Suprapubic skin (tissue), 4 donors: ENCODE measurements around the gene LRRC61. TPM values are rescaled to one million over a fixed set of nuclear protein-coding genes. Genes with fewer than 3 reads are reported as not detected.

Experiments
- DNase-seq, 2 donors: peaks; one replicate each; pipeline ENCODE4 v3.0.0-alpha.2; 2019; ENCODE audit warnings: low spot score in 2 of 2
- H3K27ac ChIP-seq: fragments of 200-600 bp; sonication (generic); one replicate; pipeline ENCODE4 v1.5.1; 2019
- H3K27me3 ChIP-seq: fragments of 200-600 bp; sonication (generic); one replicate; pipeline ENCODE4 v1.5.1; 2019
- H3K36me3 ChIP-seq: fragments of 200-600 bp; sonication (generic); one replicate; pipeline ENCODE4 v1.5.1; 2019
- H3K4me1 ChIP-seq: fragments of 200-600 bp; sonication (generic); one replicate; pipeline ENCODE4 v1.5.1; 2019
- H3K4me3 ChIP-seq: fragments of 200-600 bp; sonication (generic); one replicate; pipeline ENCODE4 v1.5.1; 2019; ENCODE audit warnings: mild to moderate bottlenecking
- H3K9me3 ChIP-seq: fragments of 200-600 bp; sonication (generic); one replicate; pipeline ENCODE4 v1.5.1; 2019
- EP300 ChIP-seq: sonication (generic); formaldehyde crosslinking; IDR thresholded peaks from one replicate; pipeline ENCODE4 v1.6.1; 2017; ENCODE audit warnings: antibody characterized with exemption
- POLR2A ChIP-seq, 2 donors: fragments of 450-650 bp; IDR thresholded peaks; one replicate each; pipeline ENCODE4 v1.6.1; 2017; ENCODE audit warnings: antibody characterized with exemption in 2 of 2, mild to moderate bottlenecking in 2 of 2, moderate library complexity in 2 of 2
- POLR2AphosphoS5 ChIP-seq, 3 donors: sonication (generic); formaldehyde crosslinking; IDR thresholded peaks; one replicate each; pipeline ENCODE4 v1.6.1; 2017; ENCODE audit warnings: antibody characterized with exemption in 3 of 3
- WGBS: methylation state at CpG from one replicate; pipeline ENCODE4 v1.1.5; 2018; 5-methylcytosine and 5-hydroxymethylcytosine counted together
- total RNA-seq, 4 donors: library from RNA; depleted of rRNA; stranded (reverse); fragments of >200 nt; gene quantifications; one replicate each; pipeline ENCODE4 v1.1.0, GENCODE V29; 2016
- TF ChIP-seq, protein P1 (sequence below), 2 donors: fragments of 200-600 bp in 1 of 2; fragments of 450-650 bp in 1 of 2; sonication (generic) in 1 of 2; IDR thresholded peaks; one replicate each; pipeline ENCODE4 v1.5.1; 2016 to 2019; ENCODE audit warnings: antibody characterized with exemption in 2 of 2, mild to moderate bottlenecking in 1 of 2, moderate library complexity in 1 of 2

The LRRC61 gene
- total RNA-seq, 4 donors from 2014 or later: 7.9 to 29.0 (median 22.5) TPM

DNA sequence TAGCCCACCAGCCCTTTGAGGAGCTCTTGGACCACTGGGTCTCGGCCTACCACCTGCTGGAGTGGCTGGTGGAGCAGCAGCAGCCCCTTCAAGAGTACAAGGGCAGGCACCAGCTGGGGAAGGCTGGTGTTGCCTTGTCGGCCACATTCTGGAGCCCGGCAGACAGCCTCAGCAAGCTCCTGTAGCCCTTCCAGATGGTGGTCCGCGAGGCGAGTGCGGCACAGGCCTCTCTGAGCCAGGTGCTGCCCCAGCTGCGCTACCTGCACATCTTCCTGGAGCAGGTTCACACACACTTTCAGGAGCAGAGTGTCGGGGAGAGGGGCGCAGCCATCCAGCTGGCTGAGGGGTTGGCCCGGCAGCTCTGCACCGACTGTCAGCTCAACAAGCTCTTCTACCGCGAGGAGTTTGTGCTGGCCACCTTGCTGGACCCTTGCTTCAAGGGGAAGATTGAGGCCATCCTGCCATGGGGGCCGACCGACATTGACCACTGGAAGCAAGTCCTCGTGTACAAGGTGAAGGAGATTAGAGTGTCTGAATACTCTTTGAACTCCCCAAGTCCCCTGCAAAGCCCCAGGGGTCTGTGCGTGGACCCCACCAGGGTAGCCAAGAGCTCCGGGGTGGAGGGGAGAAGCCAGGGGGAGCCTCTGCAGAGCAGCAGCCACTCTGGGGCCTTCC is 7.2 kb downstream of the LRRC61 start:
- WGBS: 96% methylated on average over 5 of the region's 19 CpGs
- Histone ChIP-seq H3K4me3 (no peak overlapping the region), H3K4me1 (no peaks in the 10 kb centered on the region), H3K9me3 (no peaks in the 10 kb centered on the region), H3K27ac (no peak overlapping the region), H3K36me3 (peaks cover 19% of the 10 kb centered on the region), H3K27me3 (no peaks in the 10 kb centered on the region)
- TF ChIP-seq POLR2AphosphoS5 (IDR thresholded peaks at IDR 0.05) (no peak), POLR2A (IDR thresholded peaks at IDR 0.05) (no peak), EP300 (no peak)
- TF ChIP-seq, protein P1, sequence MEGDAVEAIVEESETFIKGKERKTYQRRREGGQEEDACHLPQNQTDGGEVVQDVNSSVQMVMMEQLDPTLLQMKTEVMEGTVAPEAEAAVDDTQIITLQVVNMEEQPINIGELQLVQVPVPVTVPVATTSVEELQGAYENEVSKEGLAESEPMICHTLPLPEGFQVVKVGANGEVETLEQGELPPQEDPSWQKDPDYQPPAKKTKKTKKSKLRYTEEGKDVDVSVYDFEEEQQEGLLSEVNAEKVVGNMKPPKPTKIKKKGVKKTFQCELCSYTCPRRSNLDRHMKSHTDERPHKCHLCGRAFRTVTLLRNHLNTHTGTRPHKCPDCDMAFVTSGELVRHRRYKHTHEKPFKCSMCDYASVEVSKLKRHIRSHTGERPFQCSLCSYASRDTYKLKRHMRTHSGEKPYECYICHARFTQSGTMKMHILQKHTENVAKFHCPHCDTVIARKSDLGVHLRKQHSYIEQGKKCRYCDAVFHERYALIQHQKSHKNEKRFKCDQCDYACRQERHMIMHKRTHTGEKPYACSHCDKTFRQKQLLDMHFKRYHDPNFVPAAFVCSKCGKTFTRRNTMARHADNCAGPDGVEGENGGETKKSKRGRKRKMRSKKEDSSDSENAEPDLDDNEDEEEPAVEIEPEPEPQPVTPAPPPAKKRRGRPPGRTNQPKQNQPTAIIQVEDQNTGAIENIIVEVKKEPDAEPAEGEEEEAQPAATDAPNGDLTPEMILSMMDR (IDR thresholded peaks at IDR 0.05): no peak
- DNase-seq: no peak

DNA sequence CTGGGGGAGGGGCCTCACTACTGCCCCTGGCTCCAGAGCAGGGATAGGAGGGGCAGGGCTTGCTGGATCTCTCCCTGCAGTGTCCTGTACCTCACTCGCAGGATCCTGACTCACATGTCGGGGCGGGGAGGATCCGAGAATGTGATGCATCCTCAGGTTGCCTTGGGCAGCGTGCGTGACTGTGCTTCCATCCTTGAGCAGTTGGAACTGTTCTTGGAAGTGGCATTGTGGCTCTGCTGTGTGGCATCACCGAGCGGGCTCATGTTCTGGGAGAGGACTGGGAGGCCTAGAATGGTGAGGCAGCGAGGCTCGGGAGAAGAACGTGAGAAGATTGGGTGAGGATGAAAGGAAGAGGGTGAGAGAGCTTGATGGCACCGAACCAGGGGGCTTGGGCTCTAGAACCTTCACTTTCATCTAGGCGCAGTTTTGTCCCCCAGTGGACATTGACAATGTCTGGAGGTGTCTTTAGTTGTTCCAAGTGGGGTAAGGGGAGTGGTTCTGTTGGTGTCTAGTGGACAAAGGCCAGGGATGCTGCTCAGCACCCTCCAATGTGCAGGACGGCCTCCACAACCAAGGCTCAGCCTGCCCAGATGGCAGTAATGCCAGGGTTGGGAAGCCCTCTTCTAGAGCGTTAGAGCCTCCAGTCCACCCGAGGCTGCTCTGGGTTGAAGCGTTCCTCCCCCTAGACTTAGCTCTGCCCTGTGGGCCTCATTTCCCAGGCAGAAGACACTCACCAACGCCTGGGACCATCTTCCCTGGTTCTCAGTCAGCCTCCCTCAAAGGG is 9.9 kb downstream of the LRRC61 start:
- no peaks in the 10 kb centered on the region for H3K27me3 ChIP-seq
- H3K9me3 ChIP-seq: no peaks in the 10 kb centered on the region
- no peak for DNase-seq
- peaks cover 7% of the 10 kb centered on the region for H3K4me1 ChIP-seq
- H3K27ac ChIP-seq: no peak overlapping the region
- H3K4me3 ChIP-seq: no peak overlapping the region
- TF ChIP-seq POLR2A (IDR thresholded peaks at IDR 0.05) (no peak), EP300 (no peak), POLR2AphosphoS5 (IDR thresholded peaks at IDR 0.05) (no peak)
- TF ChIP-seq, protein P1 (IDR thresholded peaks at IDR 0.05): no peak
- WGBS: 84% methylated on average over 16 of the region's 18 CpGs
- H3K36me3 ChIP-seq: peaks cover 19% of the 10 kb centered on the region

DNA sequence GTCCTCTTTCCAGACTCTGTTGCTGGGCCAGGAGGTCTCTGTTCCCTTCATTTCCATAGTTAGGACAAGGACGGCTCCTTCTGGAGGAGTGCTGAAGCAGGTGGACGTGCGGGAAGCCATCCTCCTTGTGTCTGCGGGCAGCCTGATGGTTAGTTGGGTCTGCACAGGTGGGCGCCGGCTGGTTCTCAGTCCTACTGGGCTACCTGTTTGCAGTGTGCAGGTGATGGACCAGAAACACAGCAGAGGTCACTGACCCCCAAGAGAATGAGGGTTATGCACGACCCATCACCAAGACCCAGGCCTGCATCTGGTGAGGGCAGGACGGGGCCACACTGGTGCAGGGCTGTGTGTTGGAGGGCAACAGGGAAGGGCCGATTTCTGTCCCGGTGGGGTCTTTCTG is 10.5 kb downstream of the LRRC61 start:
- Histone ChIP-seq H3K9me3 (no peaks in the 10 kb centered on the region), H3K4me3 (no peak overlapping the region), H3K27me3 (no peaks in the 10 kb centered on the region), H3K4me1 (peaks cover 7% of the 10 kb centered on the region), H3K27ac (no peak overlapping the region), H3K36me3 (peaks cover 15% of the 10 kb centered on the region)
- 95% methylated on average over 6 of the region's 10 CpGs for WGBS
- no peak for DNase-seq
- TF ChIP-seq POLR2AphosphoS5 (IDR thresholded peaks at IDR 0.05): no peak
- TF ChIP-seq POLR2A (IDR thresholded peaks at IDR 0.05): no peak
- no peak for TF ChIP-seq EP300
- TF ChIP-seq, protein P1 (IDR thresholded peaks at IDR 0.05): no peak

DNA sequence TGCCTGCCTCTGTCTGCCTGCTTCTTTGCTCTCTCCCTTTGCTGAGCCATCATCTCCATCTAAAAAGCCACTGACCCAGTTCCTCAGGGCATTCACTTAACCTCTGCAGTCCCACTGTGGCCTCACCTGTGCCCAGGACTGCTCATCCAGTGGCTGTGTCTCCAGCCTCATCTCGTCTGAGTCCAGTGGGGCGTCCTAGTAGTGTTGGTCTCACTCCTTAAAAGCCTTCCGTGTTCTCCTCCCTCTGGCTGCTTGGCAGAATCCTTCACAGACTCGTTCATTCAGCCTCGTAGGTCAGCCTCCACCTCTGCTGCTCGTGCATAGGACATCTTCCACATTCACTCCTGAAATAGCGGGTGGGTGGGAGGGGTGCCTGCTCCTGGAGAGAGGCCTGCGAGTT is 11.0 kb downstream of the LRRC61 start:
- Histone ChIP-seq H3K27me3 (no peaks in the 10 kb centered on the region), H3K27ac (no peak overlapping the region), H3K36me3 (peaks cover 13% of the 10 kb centered on the region), H3K9me3 (no peaks in the 10 kb centered on the region), H3K4me3 (no peak overlapping the region), H3K4me1 (peaks cover 7% of the 10 kb centered on the region)
- no peak for DNase-seq
- no peak for TF ChIP-seq EP300
- no peak for TF ChIP-seq POLR2AphosphoS5 (IDR thresholded peaks at IDR 0.05)
- no peak for TF ChIP-seq POLR2A (IDR thresholded peaks at IDR 0.05)
- WGBS: 95% methylated on average over 8 of the region's 8 CpGs

DNA sequence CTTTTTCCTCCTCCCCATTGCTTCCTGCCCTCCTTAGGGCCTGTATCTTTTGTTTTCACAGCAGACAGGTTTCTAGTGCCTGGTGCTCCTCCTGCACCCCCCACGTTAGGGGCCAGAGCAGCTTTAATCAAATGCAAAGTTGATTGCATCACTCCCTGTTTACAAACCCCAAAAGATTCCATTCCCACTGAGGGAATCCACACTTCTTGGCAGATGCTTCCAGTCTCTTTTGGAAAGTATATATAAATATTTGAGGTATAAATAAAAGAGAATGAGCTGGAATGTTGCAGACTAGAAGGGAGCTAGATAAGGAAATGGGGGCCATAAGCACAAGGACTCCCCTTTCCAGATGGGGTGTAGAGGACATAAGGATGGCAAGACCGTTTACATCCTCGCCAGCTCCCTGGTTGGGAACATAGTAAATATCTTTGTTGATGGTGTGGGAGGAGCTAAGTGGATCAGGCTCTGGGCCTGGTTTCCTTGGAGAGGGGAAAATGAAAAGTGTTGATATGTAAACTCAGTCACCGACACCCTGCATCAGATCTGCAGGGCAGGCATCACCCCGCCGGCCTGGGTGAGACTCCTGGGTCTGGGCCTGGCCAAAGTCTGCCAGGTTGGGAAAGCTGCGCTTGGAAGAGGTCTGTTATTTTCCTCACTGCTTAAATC is 12.1 kb downstream of the LRRC61 start:
- no peak overlapping the region for H3K27ac ChIP-seq
- H3K4me1 ChIP-seq: peaks cover 15% of the 10 kb centered on the region
- no peak for DNase-seq
- WGBS: 30% methylated on average over 7 of the region's 7 CpGs
- H3K4me3 ChIP-seq: no peak overlapping the region
- no peaks in the 10 kb centered on the region for H3K9me3 ChIP-seq
- TF ChIP-seq POLR2AphosphoS5 (IDR thresholded peaks at IDR 0.05) (no peak), EP300 (no peak), POLR2A (IDR thresholded peaks at IDR 0.05) (no peak)
- TF ChIP-seq, protein P1 (IDR thresholded peaks at IDR 0.05): no peak
- H3K36me3 ChIP-seq: peaks cover 1% of the 10 kb centered on the region
- peaks cover 4% of the 10 kb centered on the region for H3K27me3 ChIP-seq
